ENCODE data around the gene MYLK4.

DNA sequence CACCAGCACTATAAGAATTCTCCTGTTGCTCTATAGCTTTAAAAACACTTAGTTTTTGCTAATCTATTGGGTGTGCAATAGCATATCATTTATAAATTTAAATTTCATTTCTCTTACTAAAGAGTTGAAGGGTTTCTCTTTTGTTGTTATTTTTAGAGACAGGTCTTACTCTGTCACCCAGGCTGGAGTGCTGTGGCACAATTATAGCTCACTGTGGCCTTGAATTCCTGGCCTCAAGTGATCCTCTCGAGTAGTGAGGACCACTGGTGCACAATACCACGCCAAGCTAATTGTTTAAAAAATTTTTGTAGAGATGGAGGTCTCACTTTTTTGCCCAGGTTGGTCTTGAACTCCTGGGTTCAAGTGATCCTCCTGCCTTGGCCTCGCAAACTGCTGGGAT, 8.3 kb upstream of the MYLK4 start:
- TF ChIP-seq CTCF (IDR thresholded peaks at IDR 0.05) (no peak), EP300 (IDR thresholded peaks at IDR 0.05) (no peak)
